Activated CD4-positive, alpha-beta T cell treated with anti-CD3 and anti-CD28 coated beads, Interleukin-2, amount 50 U/mL, for 24 hours (primary cell): ENCODE data around the gene CACNA1A.
"Not testable (repeated sequence)": the region's sequence is repeated elsewhere in the genome, so short reads cannot be mapped to it uniquely, and the experiment has no call there.

Experiments used
- DNase-seq, 2 donors: peaks; one replicate each; pipeline ENCODE4 v3.0.0-alpha.2; 2020; ENCODE audit warnings: low read depth in 1 of 2, low spot score in 1 of 2

CACNA1A gene

GRCh38 chr19:13169769-13170168 is 336.5 kb downstream of the CACNA1A start:
- DNase-seq = no peak

- not testable (repeated sequence) for DNase-seq
Observed at GRCh38 chr19:13166151-13166550, 340.1 kb downstream of the CACNA1A start.

GRCh38 chr19:13165162-13165997 is 340.9 kb downstream of the CACNA1A start:
- no peak for DNase-seq

- DNase-seq = no peak
Observed at GRCh38 chr19:13164343-13165161, 341.7 kb downstream of the CACNA1A start.

GRCh38 chr19:13163609-13164342 is 342.5 kb downstream of the CACNA1A start:
- DNase-seq = no peak

GRCh38 chr19:13162724-13163608 is 343.3 kb downstream of the CACNA1A start:
- DNase-seq = peak; percentile 61 to 82

- DNase-seq = no peak
Observed at GRCh38 chr19:13160557-13160956, 345.7 kb downstream of the CACNA1A start.

- DNase-seq = no peak
Observed at GRCh38 chr19:13159713-13160112, 346.6 kb downstream of the CACNA1A start.
